ENCODE data around the gene IQCH. TPM values are rescaled to one million over a fixed set of nuclear protein-coding genes. Genes with fewer than 3 reads are reported as not detected.

Gene IQCH
- total and polyA plus RNA-seq, 2 donors (not counting 1 experiment from before 2014, with no cell fraction given) = 1.7 to 5.0 TPM

GRCh38 chr15:67548236-67548852 lies 293.8 kb downstream of the IQCH start:
- Histone ChIP-seq H3K36me3 (ENCODE audit: control insufficient read depth, insufficient read depth, low read length) (peaks cover 2% of the 10 kb centered on the region), H3K9ac (ENCODE audit: insufficient read depth, low read length) (no peak overlapping the region), H3K27ac (ENCODE audit: insufficient read depth, low read length) (no peak overlapping the region), H3K4me2 (ENCODE audit: extremely low read depth, insufficient read depth, low read length) (peak overlapping the region; percentile 44), H3K4me3 (replicated peaks in 1 of 4; ENCODE audit: control extremely low read depth in 1 of 4, insufficient read depth in 1 of 4, low read depth in 3 of 4, low read length in 4 of 4) (no peak overlapping the region), H3K27me3 (ENCODE audit: control insufficient read depth, insufficient read depth, low read length) (no peaks in the 10 kb centered on the region), H3K9me3 (ENCODE audit: control insufficient read depth, insufficient read depth, low read depth, low read length) (no peaks in the 10 kb centered on the region), H3K79me2 (ENCODE audit: control insufficient read depth, insufficient read depth, low read length) (no peaks in the 10 kb centered on the region), H4K20me1 (ENCODE audit: control insufficient read depth, extremely low read depth, insufficient read depth, low read length) (no peaks in the 10 kb centered on the region), H2AFZ (ENCODE audit: low read length) (no peak overlapping the region), H3K4me1 (ENCODE audit: control insufficient read depth, extremely low read depth, insufficient read depth, low read length) (peaks cover 3% of the 10 kb centered on the region)
- peak; percentile 52 to 61 for DNase-seq (ENCODE audit: low read depth in 2 of 2)
- TF ChIP-seq, protein P1, sequence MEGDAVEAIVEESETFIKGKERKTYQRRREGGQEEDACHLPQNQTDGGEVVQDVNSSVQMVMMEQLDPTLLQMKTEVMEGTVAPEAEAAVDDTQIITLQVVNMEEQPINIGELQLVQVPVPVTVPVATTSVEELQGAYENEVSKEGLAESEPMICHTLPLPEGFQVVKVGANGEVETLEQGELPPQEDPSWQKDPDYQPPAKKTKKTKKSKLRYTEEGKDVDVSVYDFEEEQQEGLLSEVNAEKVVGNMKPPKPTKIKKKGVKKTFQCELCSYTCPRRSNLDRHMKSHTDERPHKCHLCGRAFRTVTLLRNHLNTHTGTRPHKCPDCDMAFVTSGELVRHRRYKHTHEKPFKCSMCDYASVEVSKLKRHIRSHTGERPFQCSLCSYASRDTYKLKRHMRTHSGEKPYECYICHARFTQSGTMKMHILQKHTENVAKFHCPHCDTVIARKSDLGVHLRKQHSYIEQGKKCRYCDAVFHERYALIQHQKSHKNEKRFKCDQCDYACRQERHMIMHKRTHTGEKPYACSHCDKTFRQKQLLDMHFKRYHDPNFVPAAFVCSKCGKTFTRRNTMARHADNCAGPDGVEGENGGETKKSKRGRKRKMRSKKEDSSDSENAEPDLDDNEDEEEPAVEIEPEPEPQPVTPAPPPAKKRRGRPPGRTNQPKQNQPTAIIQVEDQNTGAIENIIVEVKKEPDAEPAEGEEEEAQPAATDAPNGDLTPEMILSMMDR (conservative IDR thresholded peaks at IDR 0.05 in 1 of 2, IDR thresholded peaks at IDR 0.05 in 1 of 2; ENCODE audit: low read depth in 1 of 2, low read length in 2 of 2) = no peak

- Histone ChIP-seq H3K9ac (ENCODE audit: insufficient read depth, low read length) (no peak overlapping the region), H4K20me1 (ENCODE audit: control insufficient read depth, extremely low read depth, insufficient read depth, low read length) (no peaks in the 10 kb centered on the region), H3K4me3 (replicated peaks in 1 of 4; ENCODE audit: control extremely low read depth in 1 of 4, insufficient read depth in 1 of 4, low read depth in 3 of 4, low read length in 4 of 4) (no peak overlapping the region), H3K27me3 (ENCODE audit: control insufficient read depth, insufficient read depth, low read length) (no peaks in the 10 kb centered on the region), H3K79me2 (ENCODE audit: control insufficient read depth, insufficient read depth, low read length) (no peaks in the 10 kb centered on the region), H2AFZ (ENCODE audit: low read length) (no peak overlapping the region), H3K4me2 (ENCODE audit: extremely low read depth, insufficient read depth, low read length) (no peak overlapping the region), H3K27ac (ENCODE audit: insufficient read depth, low read length) (no peak overlapping the region), H3K36me3 (ENCODE audit: control insufficient read depth, insufficient read depth, low read length) (peaks cover 2% of the 10 kb centered on the region), H3K4me1 (ENCODE audit: control insufficient read depth, extremely low read depth, insufficient read depth, low read length) (no peaks in the 10 kb centered on the region), H3K9me3 (ENCODE audit: control insufficient read depth, insufficient read depth, low read depth, low read length) (no peaks in the 10 kb centered on the region)
- peak in 1 of 2 donors; percentile 15 for DNase-seq (ENCODE audit: low read depth in 2 of 2)
- TF ChIP-seq, protein P1 (conservative IDR thresholded peaks at IDR 0.05 in 1 of 2, IDR thresholded peaks at IDR 0.05 in 1 of 2; ENCODE audit: low read depth in 1 of 2, low read length in 2 of 2) = no peak
- TF ChIP-seq EZH2 (IDR thresholded peaks at IDR 0.05; ENCODE audit: low read length, missing control alignments) = no peak
Measured at GRCh38 chr15:67548862-67549651, 294.5 kb downstream of the IQCH start.

DNA sequence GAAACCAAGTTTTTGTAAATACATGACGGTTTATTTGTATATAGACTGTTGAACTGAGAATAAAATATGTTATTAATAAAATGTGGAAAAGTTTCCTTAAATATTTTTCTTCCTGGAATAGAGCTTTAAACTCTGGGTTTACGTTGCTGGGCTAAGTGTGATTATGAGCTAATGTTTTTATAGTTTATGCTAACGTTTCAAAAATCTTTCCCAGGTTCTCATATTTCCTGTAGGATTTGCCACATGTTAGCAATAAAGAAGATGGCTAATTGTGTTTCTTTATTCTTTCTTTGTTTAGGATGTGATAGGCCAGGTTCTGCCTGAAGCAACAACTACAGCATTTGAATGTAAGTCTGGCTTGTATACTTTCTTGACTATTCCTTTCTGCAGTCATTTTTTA lies 295.1 kb downstream of the IQCH start:
- Histone ChIP-seq H2AFZ (ENCODE audit: low read length) (no peak overlapping the region), H3K79me2 (ENCODE audit: control insufficient read depth, insufficient read depth, low read length) (no peaks in the 10 kb centered on the region), H3K27me3 (ENCODE audit: control insufficient read depth, insufficient read depth, low read length) (no peaks in the 10 kb centered on the region), H3K36me3 (ENCODE audit: control insufficient read depth, insufficient read depth, low read length) (peaks cover 2% of the 10 kb centered on the region), H3K4me3 (replicated peaks in 1 of 4; ENCODE audit: control extremely low read depth in 1 of 4, insufficient read depth in 1 of 4, low read depth in 3 of 4, low read length in 4 of 4) (no peak overlapping the region), H3K9ac (ENCODE audit: insufficient read depth, low read length) (no peak overlapping the region), H3K9me3 (ENCODE audit: control insufficient read depth, insufficient read depth, low read depth, low read length) (no peaks in the 10 kb centered on the region), H4K20me1 (ENCODE audit: control insufficient read depth, extremely low read depth, insufficient read depth, low read length) (no peaks in the 10 kb centered on the region), H3K4me2 (ENCODE audit: extremely low read depth, insufficient read depth, low read length) (no peak overlapping the region), H3K4me1 (ENCODE audit: control insufficient read depth, extremely low read depth, insufficient read depth, low read length) (no peaks in the 10 kb centered on the region), H3K27ac (ENCODE audit: insufficient read depth, low read length) (no peak overlapping the region)
- peak in 1 of 2 donors; percentile 21 for DNase-seq (ENCODE audit: low read depth in 2 of 2)
- TF ChIP-seq, protein P1 (conservative IDR thresholded peaks at IDR 0.05 in 1 of 2, IDR thresholded peaks at IDR 0.05 in 1 of 2; ENCODE audit: low read depth in 1 of 2, low read length in 2 of 2) = no peak
- no peak for TF ChIP-seq EZH2 (IDR thresholded peaks at IDR 0.05; ENCODE audit: low read length, missing control alignments)
